ENCODE results near the gene NR3C2. TPM values are rescaled to one million over a fixed set of nuclear protein-coding genes. Genes with fewer than 3 reads are reported as not detected.

NR3C2 gene
- total RNA-seq, 1 donor from 2014 or later = 31.4 TPM

DNA sequence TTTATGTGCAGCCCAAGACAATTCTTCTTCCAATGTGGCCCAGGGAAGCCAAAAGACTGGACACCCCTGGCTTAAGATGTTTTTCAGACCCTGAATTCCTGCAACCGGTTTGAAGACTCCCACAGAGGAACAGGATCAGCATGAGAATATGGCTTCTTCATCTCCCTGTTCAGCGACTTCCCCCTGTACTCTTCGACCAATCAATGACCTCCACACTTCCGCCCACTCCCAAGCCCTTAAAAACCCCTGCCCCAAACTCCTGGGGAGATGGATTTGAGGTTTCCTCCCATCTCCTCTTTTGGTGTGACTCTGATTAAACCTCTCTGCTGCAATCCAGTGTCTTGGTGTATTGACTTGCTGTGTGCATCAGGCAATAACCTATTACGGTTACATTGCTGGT, 344.4 kb downstream of the NR3C2 start:
- H3K9me3 ChIP-seq = no peaks in the 10 kb centered on the region
- TF ChIP-seq CTCF (IDR thresholded peaks at IDR 0.05) = no peak
- no peaks in the 10 kb centered on the region for H3K4me1 ChIP-seq
- H3K27ac ChIP-seq = no peak overlapping the region
- no peak overlapping the region for H3K4me3 ChIP-seq
- intact Hi-C loops (cut with DNase I) = no loop called here
- no peaks in the 10 kb centered on the region for H3K36me3 ChIP-seq
- no peak for DNase-seq
- no peaks in the 10 kb centered on the region for H3K27me3 ChIP-seq (ENCODE audit: low read depth)
- no peak for ATAC-seq

DNA sequence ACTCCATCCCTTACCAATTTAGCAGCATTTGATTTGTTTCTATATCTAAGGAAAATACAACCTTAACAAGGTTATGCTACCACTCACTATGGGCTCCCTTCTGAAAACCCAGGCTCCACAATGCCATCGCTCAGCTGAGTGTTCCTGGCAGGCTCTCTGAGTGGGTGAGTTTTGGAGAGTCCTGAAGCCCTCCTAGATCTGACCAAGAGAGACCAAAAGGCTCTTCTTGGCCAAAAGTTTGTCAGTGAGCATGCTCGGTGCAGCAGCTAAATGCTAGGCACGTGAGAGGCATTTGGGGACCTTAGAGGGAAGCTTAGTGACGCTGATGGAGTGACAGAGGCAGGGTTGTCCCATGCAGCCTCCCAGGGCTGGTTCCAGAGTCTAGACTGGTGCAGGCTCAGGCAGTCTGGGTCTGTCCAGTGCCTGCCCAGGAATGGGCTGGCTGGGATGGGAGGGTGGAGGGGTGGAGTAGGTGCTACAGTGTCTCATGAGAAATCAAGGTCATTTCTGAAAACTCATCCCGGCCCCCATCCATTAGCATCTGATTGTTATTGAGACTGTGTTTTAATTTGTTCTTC, 346.8 kb downstream of the NR3C2 start:
- no peak for DNase-seq
- Histone ChIP-seq H3K36me3 (no peaks in the 10 kb centered on the region), H3K27me3 (ENCODE audit: low read depth) (no peaks in the 10 kb centered on the region), H3K9me3 (no peaks in the 10 kb centered on the region), H3K27ac (no peak overlapping the region), H3K4me3 (no peak overlapping the region), H3K4me1 (no peaks in the 10 kb centered on the region)
- TF ChIP-seq CTCF (IDR thresholded peaks at IDR 0.05) = no peak
- intact Hi-C loops (cut with DNase I) = no loop called here
- no peak for ATAC-seq

DNA sequence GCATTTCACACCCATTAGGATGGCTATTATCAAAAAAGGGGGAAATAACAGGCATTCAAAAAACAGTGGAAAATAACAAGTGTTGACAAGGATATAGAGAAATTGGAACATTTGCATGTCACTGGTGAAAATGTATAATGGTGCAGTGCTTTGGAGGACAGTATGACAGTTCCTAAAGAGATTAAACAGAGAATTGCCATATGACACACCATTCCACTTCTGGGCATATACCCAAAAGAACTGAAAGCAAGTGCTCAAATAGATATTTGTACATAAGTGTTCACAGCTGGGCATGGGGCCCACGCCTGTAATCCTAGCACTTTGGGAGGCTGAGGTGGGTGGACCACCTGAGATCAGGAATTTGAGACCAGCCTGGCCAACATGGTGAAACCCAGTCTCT, 348.1 kb downstream of the NR3C2 start:
- ATAC-seq = no peak
- intact Hi-C loops (cut with DNase I) = no loop called here
- H3K27ac ChIP-seq = no peak overlapping the region

GRCh38 chr4:148093065-148093464, 349.1 kb downstream of the NR3C2 start:
- no peaks in the 10 kb centered on the region for H3K27me3 ChIP-seq (ENCODE audit: low read depth)
- ATAC-seq = no peak
- DNase-seq = no peak
- no peak overlapping the region for H3K4me3 ChIP-seq
- TF ChIP-seq CTCF (IDR thresholded peaks at IDR 0.05) = no peak
- no peaks in the 10 kb centered on the region for H3K36me3 ChIP-seq
- no peak overlapping the region for H3K27ac ChIP-seq
- intact Hi-C loops (cut with DNase I) = no loop called here
- no peaks in the 10 kb centered on the region for H3K4me1 ChIP-seq
- H3K9me3 ChIP-seq = no peaks in the 10 kb centered on the region

More for the DNA sequence above, 348.1 kb downstream of the NR3C2 start:
- Histone ChIP-seq H3K9me3 (no peaks in the 10 kb centered on the region), H3K27me3 (ENCODE audit: low read depth) (no peaks in the 10 kb centered on the region), H3K36me3 (no peaks in the 10 kb centered on the region), H3K4me1 (no peaks in the 10 kb centered on the region), H3K4me3 (no peak overlapping the region)
- TF ChIP-seq CTCF (IDR thresholded peaks at IDR 0.05) = no peak
- DNase-seq = no peak

GRCh38 chr4:148092316-148093014, 349.7 kb downstream of the NR3C2 start:
- Histone ChIP-seq H3K4me1 (no peaks in the 10 kb centered on the region), H3K27ac (no peak overlapping the region), H3K9me3 (no peaks in the 10 kb centered on the region), H3K4me3 (no peak overlapping the region), H3K27me3 (ENCODE audit: low read depth) (no peaks in the 10 kb centered on the region), H3K36me3 (no peaks in the 10 kb centered on the region)
- no peak for DNase-seq
- ATAC-seq = no peak
- no peak for TF ChIP-seq CTCF (IDR thresholded peaks at IDR 0.05)
- intact Hi-C loops (cut with DNase I) = no loop called here

Measured in lower lobe of right lung (tissue), 2 donors.